ENCODE results near the gene SRI.

The SRI gene

GRCh38 chr7:88214456-88214855 is 5.4 kb downstream of the SRI start:
- Histone ChIP-seq H3K27me3 (ENCODE audit: low read depth, low read length) (no peaks in the 10 kb centered on the region), H3K4me2 (ENCODE audit: low read length) (no peak overlapping the region), H3K4me1 (ENCODE audit: low read length) (peaks cover 23% of the 10 kb centered on the region), H3K36me3 (replicated peaks; ENCODE audit: low read depth, low read length) (peaks cover 71% of the 10 kb centered on the region), H3K9me3 (ENCODE audit: insufficient read depth, low read length) (no peaks in the 10 kb centered on the region), H3K4me3 (ENCODE audit: low read length) (no peak overlapping the region), H2AFZ (ENCODE audit: low read depth, low read length) (no peak overlapping the region), H3K79me2 (ENCODE audit: low read length) (peaks cover 78% of the 10 kb centered on the region), H4K20me1 (ENCODE audit: insufficient read depth, low read length) (peaks cover 70% of the 10 kb centered on the region), H3K27ac (ENCODE audit: low read length) (no peak overlapping the region), H3K9ac (ENCODE audit: low read length) (no peak overlapping the region)
- TF ChIP-seq EZH2phosphoT487 (IDR thresholded peaks at IDR 0.05; ENCODE audit: low read depth) = no peak
- no peak for TF ChIP-seq CTCF (IDR thresholded peaks at IDR 0.05; ENCODE audit: low read depth, low read length)

GRCh38 chr7:88212918-88213317 is 6.9 kb downstream of the SRI start:
- H3K36me3 ChIP-seq (replicated peaks; ENCODE audit: low read depth, low read length) = peaks cover 86% of the 10 kb centered on the region
- TF ChIP-seq CTCF (IDR thresholded peaks at IDR 0.05; ENCODE audit: low read depth, low read length) = no peak
- TF ChIP-seq EZH2phosphoT487 (IDR thresholded peaks at IDR 0.05; ENCODE audit: low read depth) = no peak
- no peak overlapping the region for H3K4me2 ChIP-seq (ENCODE audit: low read length)
- no peaks in the 10 kb centered on the region for H3K9me3 ChIP-seq (ENCODE audit: insufficient read depth, low read length)
- no peak overlapping the region for H3K27ac ChIP-seq (ENCODE audit: low read length)
- H2AFZ ChIP-seq (ENCODE audit: low read depth, low read length) = no peak overlapping the region
- H3K4me1 ChIP-seq (ENCODE audit: low read length) = peaks cover 21% of the 10 kb centered on the region
- H4K20me1 ChIP-seq (ENCODE audit: insufficient read depth, low read length) = peaks cover 69% of the 10 kb centered on the region
- no peak overlapping the region for H3K4me3 ChIP-seq (ENCODE audit: low read length)
- H3K27me3 ChIP-seq (ENCODE audit: low read depth, low read length) = no peaks in the 10 kb centered on the region
- H3K79me2 ChIP-seq (ENCODE audit: low read length) = peaks cover 66% of the 10 kb centered on the region
- H3K9ac ChIP-seq (ENCODE audit: low read length) = no peak overlapping the region

GRCh38 chr7:88208521-88208920 is 11.3 kb downstream of the SRI start:
- no peaks in the 10 kb centered on the region for H3K9me3 ChIP-seq (ENCODE audit: insufficient read depth, low read length)
- H3K4me3 ChIP-seq (ENCODE audit: low read length) = no peak overlapping the region
- H3K4me2 ChIP-seq (ENCODE audit: low read length) = no peak overlapping the region
- no peak overlapping the region for H3K9ac ChIP-seq (ENCODE audit: low read length)
- no peak overlapping the region for H2AFZ ChIP-seq (ENCODE audit: low read depth, low read length)
- no peaks in the 10 kb centered on the region for H3K27me3 ChIP-seq (ENCODE audit: low read depth, low read length)
- no peak overlapping the region for H3K27ac ChIP-seq (ENCODE audit: low read length)
- H3K79me2 ChIP-seq (ENCODE audit: low read length) = peaks cover 24% of the 10 kb centered on the region
- H4K20me1 ChIP-seq (ENCODE audit: insufficient read depth, low read length) = peaks cover 38% of the 10 kb centered on the region
- no peaks in the 10 kb centered on the region for H3K4me1 ChIP-seq (ENCODE audit: low read length)
- H3K36me3 ChIP-seq (replicated peaks; ENCODE audit: low read depth, low read length) = peaks cover 89% of the 10 kb centered on the region
- TF ChIP-seq EZH2phosphoT487 (IDR thresholded peaks at IDR 0.05; ENCODE audit: low read depth) (no peak), CTCF (IDR thresholded peaks at IDR 0.05; ENCODE audit: low read depth, low read length) (no peak)

GRCh38 chr7:88206254-88206653 is 13.6 kb downstream of the SRI start:
- Histone ChIP-seq H3K4me3 (ENCODE audit: low read length) (no peak overlapping the region), H3K79me2 (ENCODE audit: low read length) (peaks cover 1% of the 10 kb centered on the region), H3K9me3 (ENCODE audit: insufficient read depth, low read length) (no peaks in the 10 kb centered on the region), H2AFZ (ENCODE audit: low read depth, low read length) (no peak overlapping the region), H3K4me2 (ENCODE audit: low read length) (no peak overlapping the region), H3K27me3 (ENCODE audit: low read depth, low read length) (no peaks in the 10 kb centered on the region), H3K4me1 (ENCODE audit: low read length) (no peaks in the 10 kb centered on the region), H3K36me3 (replicated peaks; ENCODE audit: low read depth, low read length) (peaks cover 85% of the 10 kb centered on the region), H3K9ac (ENCODE audit: low read length) (no peak overlapping the region), H4K20me1 (ENCODE audit: insufficient read depth, low read length) (peaks cover 15% of the 10 kb centered on the region), H3K27ac (ENCODE audit: low read length) (no peak overlapping the region)
- TF ChIP-seq EZH2phosphoT487 (IDR thresholded peaks at IDR 0.05; ENCODE audit: low read depth) (no peak), CTCF (IDR thresholded peaks at IDR 0.05; ENCODE audit: low read depth, low read length) (no peak)
